8988T (cell line): ENCODE data around the gene RAD51B.

ENCODE experiments used
- DNase-seq: peaks from one replicate; pipeline ENCODE4 v3.0.0; 2011

Gene RAD51B

DNA sequence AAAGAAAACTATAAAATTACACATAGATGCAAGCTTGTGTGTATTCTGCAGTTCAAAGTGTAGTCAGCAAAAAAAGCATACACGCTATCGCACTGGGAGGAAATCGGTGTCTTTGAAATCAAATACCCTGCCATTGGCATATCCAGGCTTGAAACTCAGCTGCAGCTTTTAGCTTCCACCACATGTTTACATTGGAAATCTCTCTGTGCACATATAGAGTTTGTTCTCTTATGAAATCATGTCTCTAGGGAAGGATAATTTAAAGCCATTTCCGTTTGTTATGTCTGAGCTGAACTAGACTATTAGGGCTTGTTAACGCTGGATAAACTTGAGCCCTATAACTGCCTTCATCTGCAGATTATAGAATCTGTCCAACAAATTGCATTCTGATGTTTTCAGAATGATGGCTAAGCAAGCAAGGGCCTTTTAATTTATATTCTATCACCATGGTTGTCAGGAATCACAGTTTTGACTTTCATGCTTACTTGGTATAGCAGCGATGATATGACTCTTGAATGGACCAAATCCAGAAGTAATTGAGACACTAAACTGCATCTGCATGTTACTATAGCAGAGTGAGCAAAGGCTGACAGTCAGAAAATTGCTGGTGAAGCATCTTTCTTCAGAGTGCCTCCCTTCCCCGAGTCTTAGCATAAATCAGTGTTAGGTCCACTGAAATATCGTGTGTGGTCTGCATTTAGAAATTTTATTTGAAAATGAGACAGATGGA, 530.5 kb downstream of the RAD51B start:
- no peak for DNase-seq

DNA sequence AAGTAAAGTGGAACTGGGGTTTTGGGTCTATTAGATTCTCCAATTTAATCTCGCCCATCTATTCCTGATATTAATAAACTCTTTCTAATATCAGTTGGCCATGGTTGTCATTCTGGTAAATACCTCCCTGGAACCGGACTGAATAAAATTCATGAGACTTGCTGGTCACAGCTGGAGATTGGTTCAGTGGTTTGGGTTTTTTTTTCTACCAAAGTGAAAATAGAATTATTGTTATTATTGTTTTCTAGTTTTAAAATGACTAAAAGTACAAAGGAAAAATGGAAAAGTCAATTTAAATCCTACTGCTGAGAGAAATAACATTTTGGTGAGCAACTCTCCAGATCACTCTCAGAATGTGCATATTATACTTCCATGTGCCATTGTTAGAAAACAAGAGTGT, 535.8 kb downstream of the RAD51B start:
- DNase-seq = no peak

DNA sequence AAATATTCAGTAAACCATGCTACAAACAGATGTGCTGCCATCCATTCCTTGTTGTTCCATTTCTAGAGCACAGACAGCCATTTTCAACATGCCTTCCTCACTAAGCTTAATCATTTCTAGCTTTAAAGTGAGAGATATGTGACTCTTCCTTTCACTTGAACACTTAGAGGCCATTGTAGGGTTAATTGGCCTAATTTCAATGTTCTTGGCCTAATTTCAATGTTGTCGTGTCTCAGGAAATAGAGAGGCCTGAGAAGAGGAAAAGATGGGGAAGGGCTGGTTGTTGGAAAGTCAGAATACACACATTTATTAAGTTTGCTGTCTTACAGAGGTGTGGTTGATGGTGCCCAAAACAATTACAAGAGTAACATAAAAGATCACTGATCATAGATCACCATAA, 538.2 kb downstream of the RAD51B start:
- no peak for DNase-seq

DNA sequence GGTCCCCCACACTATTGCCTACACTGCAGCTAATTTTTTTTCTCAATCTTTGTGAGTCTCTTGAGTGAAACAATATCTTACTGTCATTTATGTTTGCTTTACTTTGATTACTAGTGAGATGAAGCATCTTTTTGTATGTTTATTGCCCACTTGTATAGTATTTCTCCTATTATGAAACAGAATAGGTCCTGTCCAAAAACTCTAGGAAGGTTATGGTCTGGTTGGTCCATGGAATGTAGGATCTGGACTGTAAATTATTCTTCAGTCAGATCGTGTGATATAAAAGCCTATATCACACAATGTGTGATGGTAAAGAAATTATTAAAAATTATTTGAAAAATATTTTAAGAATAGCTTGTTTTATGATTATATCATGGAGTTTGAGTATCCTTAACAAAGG, 538.9 kb downstream of the RAD51B start:
- no peak for DNase-seq

DNA sequence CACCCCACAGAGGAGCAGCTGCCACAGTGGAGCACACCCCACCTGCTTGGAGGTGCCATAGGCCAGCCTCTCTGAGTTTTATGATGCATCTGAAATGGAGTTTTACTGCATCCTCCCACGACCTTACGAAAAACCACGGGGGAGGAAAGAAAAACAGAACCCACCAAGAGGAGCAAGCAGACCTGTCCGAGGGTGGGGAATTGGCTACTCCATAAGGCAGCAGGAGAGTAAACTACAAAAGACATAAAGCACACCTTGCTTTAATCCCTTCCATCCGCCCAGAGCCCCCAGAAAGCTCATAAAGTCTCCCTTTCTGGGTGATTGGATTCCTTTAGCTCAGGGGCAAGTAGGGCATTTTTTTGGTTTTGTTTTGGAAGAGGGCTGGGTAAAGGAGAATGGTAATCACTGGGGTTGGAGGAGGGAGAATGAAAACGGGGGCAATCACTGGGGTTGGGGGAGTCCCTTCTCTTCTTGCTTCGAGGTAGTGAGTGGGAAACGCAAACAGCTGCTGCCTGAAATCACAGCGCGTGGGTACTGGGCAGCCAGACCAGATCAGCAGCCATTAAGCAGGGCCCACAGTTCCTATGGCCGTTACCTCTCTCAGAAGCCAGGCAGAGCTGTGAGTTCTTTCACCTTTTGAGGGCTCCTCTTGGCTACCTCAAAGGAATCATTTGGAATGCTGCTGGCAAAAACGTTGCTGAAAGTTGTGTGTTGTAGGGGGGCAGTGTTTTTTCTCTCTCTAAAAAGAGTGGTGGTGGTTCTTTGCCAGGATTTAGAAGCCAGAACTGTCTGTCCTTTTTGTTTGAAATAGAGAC, 539.6 kb downstream of the RAD51B start:
- no peak for DNase-seq

DNA sequence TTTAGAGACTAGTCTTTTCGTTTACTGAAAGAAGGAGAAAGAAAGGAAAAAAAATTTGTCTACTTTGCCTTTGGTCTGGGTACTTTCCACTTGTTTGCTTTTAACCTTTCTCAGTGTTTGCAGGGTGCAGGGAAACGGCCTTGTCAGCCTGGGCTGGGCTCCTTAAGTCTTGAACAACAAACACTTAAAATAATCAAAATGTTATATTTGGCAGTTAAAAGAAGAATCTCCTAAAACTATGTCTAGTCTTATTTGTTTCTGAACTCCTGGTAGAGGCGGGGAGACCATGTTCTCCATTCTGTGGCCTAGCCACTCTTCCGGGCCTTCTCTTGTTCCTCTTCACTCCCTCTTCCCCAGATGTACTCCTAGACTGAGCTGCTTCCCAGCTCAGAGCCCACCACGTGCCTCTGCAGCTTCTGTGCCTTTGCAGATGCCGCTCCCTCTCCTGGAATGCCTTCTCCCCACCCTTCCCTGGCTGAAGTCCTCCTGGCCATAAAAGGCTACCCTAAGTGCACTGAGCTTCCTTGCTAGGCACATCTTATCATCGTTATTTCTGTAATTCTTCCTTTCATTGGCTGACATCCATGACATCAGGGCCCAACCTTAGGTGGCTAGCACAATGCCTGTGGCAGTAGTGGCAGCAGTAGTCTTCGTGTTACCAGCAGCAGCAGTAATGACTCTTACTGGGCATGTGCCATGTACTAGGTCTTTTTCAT, 540.4 kb downstream of the RAD51B start:
- DNase-seq = no peak

DNA sequence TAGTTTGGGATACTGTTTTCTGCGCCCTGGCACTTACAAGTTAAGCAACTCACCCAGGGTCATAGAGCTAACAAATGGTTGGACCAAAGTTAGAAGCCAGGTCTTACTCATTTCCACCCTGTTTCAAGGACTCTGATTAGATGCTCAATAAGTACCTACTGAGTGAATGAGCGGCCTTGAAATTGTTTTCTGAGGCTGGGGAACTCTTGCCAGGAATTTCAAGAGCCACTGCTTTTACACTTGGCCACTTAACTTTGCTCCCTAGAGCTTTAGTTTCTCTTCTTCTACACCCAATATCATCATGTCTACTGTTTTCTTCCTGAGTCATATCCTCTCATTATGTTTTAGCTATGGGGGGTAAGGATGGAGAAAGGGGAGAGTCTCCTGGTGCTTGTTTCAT, 541.7 kb downstream of the RAD51B start:
- DNase-seq = no peak

DNA sequence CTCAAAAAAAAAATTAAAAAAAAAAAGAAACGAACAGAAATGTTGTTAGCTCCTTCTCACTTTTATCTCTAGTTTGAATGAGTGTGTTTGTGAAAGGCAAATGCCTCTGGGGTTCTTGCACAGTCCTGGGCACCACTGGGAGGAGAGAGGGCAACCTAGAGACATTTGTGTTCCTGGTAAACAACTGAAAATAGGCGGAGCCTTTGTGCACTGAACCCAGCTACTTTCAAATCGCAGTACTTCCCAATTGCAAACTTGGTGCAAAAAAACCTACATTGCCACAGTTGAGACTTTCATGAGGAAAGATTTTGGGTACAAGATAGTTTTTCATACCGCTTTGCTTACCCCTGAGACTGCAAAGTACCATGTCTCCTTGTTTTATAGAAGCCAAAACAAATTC, 543.3 kb downstream of the RAD51B start:
- no peak for DNase-seq

DNA sequence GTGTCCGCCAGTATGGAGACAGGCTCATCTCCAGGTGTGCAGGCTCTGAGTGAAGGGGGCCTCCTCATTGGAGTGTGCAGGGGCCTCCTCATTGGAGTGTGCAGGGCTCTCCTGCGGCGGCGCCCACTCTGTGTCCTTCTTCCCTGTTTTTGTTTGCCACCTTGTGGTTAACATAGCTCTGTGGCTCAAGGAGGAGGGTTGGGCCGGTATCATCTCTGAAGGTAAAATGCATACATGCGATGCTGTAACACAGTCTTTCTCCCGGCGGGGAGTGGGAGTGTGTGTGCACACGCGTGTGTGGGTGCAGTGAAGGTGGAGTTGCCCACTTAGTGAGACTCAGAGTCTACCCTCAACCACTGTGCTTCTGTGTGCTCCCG, 543.9 kb downstream of the RAD51B start:
- no peak for DNase-seq

DNA sequence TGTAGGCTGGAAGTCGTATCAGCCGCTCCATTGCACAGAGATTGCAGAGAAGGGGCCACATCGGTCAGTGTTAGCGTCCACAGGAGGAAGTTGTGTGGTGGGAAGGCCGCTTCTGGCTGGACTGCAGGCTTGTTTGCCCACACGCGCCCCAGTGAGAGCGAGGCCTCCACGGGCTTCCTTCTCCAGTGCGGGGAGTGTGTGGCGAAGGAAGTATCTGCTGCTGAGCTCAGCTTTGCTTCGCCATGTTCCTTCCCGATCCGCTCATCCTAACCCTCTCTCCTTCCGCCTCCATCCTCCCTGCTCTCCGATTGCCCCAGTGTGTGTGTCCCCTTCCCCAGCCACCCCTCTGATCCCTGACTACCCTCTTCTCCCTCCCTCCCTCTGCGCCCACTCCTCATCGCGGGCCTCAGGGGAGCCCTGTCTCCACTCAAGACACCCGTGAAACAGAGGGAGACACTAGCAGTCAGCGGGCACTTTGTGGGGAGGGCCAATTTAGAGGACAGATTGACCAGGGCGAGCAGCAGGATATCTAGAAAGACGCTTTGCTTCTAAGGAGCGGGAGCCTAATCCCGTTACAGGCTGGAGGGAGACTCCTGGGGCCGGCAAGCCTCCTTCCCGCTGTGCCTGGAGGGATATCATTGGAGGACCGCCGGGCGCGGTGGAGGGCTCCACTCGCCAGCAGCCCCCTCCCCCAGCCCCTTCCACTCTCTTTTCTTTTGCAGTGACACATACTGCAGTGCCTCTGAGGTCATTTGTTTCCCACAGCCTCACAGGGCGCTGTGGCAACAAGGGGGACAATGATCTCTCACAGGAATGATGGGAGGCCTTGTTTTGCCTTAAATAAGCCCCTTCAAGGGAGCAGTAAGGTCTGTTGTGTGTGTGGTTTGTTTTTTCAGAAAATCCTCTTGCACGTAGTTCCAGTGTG, 544.5 kb downstream of the RAD51B start:
- no peak for DNase-seq

DNA sequence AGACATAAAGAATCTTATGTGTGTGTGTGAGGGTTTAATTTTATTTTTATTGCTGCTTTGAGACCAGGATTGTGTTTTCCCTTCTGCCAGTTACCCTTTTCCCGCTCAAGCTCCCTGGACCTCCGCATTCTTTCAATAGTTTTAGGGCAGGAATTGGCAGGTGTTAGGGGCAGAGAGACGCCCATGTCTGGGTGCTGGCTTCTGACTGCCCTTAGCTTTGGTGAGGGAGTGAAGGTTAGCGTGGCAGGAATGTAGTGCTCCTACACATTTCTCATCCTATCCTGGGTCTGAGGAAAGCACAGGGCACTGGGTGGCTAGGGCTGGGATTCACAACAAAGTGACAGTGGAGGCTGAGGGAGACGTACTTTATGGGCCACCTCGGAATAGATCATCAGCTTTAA, 545.2 kb downstream of the RAD51B start:
- DNase-seq = no peak

DNA sequence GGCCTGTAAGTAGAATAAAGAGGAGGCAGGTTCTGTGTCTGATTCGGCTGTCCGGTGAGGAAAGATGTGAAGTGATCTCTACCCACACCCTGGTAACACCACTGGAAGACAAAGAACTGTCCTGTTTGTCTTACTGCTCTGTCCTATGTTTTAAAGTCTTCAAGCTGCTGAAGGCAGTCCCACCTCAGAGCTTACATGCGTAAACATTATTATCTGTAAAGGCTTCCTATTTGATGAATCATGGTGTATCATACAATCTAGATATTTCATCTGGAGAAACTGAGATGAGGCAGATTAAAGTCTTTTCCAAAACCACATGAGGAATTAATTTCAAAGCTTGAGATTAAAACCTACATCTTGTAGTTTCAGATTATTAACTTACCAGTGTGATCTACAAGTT, 545.6 kb downstream of the RAD51B start:
- DNase-seq = no peak

DNA sequence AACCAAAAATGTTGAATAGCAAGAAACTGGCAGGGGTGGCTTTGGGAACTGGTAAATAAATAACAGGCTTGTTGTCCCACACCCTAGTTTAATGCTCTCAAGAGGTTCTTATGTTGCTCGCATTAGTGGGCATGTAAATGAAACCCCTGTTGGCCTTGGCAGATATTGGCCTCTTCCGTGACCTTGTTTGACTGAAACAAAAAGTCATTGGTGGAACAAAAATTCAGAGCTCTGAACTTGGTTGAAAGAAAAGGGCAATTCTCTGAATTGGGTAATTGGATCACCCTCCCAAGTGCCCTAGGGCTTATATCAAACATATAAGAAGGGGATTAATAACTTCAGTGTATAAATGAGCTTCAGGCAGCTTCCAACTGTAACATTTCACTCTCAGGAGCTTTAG, 547.1 kb downstream of the RAD51B start:
- no peak for DNase-seq

DNA sequence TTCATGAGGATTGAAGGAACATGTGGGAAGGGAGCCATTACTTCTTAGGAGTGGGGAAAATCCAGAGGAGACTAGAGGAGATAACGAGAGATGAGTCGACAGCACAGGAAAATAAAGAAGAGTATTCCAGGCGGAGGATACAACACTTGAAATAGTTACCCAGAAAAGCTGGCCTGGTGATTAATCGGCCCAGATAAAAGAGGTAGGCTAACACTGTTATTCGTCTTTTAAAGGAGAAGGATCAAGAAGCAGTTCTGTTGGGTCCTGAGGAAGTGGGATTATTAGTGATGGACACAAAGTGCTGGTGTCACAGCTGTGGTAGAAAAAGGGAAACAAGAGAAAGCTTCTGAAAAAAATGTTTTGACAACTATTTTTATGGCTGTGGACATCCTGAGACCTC, 548.0 kb downstream of the RAD51B start:
- DNase-seq = no peak

DNA sequence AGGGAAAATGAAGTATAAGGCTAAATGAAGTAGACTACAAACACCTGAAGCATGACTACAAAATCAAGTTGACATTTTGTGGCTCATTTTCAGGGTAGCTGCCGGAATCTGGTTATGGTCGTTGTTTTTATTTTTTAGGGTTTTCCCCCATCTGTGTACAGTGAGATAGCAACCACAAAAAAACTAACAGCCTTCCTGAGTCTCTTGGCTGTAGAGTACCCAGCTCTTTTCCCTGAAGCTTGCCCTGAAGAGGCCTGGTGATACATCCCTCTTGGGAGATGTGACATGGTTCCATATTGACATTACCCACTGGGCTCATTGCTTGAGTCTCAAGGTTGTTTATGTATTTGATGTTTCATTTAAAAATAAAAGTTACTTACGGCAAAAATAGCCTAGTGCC, 549.3 kb downstream of the RAD51B start:
- DNase-seq = no peak

DNA sequence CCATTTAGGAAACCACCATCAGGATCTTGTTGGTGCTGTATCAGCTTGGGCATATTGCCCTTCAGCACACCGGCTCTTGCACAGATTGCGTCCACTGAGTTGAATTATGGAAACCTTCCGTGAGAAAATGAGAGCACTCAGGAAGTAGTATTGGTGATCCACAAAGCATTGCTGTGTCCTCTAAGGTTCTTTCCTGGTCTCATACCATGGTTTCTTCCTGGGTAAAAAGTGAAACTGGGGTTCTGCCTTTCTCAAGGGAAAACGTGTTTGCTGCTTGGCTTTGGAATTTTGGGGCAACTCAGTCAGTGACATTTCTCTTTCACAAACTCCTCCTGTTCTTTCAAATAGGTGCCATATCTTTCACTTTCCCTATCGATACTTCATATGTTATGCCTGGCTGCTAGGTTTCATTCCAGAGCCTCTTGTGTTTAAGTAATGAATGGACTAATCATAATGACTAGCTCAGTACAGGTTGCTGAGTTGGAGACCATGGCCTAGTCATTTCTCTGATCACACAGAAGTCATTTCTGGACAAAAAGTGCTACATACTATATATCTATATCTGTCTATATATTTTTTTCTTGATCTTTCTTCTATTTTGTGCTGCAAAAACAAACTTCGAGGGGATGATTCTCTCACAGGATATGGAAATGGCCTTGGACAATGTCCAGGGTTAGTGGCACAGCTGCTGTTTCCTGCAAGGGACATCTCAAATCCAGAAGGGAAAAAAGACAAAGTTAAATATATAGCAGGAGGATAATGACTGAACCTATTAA, 549.9 kb downstream of the RAD51B start:
- no peak for DNase-seq

DNA sequence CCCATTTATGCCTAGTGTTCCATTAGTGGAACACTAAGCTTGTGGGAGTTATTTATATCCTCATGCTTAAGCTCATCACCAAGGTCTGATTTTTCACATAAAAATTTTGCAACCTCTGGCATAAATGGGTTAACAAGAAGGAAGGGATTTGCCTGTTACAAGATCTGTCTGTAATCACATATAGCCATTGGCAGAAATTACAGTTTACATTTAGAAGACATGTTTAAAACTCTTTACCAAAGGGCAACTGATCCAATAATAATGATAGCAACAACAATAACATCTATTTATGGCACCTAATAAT, 550.4 kb downstream of the RAD51B start:
- no peak for DNase-seq

DNA sequence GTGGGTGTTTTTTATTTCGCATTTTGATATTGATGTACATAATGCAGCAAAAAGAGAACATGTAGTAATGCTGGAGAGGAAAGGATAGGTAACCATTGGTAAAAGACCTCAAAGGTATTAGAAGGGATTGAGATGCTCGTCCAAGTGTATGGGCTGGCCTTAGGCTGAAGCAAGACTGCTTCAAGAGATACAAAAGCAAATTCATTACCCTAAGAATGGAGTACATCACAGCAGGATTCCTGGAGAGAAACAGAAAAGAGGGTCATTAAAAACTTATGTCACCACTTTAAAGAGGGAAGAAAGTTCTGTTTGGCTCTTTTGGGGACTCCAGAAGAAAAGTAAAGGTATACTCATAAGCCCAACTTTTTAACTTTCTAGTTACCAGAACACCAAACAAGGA, 552.8 kb downstream of the RAD51B start:
- no peak for DNase-seq

DNA sequence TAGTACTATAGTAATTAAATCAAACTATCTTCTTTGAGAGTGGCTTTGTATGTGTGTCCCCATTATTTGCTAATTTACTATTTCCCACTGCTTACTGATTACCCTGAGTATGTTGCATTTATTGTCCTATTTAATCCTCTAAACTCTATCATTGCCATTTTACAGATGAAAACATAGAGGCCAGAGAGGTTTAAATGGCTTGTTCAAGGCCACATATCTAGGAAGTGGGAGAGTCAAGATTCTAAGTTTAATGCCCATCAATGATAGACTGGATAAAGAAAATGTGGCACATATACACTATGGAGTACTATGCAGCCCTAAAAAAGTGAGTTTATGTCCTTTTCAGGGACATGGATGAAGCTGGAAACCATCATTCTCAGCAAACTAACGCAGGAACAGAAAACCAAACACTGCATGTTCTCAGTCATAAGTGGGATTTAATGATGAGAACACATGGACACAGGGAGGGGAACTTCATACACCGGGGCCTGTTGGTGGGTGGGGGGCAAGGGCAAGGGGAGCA, 553.6 kb downstream of the RAD51B start:
- DNase-seq = no peak

DNA sequence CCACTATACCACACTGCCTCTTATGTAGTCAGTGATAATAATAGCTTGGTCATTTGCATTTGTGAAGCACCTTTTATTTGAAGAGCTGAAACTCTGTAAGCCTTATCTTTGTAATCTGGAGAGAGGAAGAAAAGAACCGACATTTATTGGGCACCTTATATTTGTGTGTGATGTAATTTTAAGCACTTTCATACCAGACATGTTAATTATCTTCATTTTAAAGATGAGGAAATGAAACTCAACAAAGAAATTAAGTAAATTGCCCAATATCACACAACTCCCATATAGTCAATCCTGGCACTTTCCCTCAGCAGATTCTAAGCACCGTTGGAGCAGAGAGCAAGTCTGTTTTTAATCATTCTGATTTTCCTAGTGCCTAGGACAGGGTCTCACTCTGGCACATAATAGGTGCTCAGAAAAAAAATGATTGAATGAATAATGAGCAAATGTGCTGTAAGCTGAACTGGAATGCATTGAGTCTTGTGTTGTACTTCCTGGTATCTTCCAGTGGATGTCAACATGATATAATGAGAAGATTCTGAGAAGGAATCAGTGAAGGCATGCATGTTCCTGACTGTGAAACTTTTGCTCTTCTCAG, 554.4 kb downstream of the RAD51B start:
- DNase-seq = no peak

DNA sequence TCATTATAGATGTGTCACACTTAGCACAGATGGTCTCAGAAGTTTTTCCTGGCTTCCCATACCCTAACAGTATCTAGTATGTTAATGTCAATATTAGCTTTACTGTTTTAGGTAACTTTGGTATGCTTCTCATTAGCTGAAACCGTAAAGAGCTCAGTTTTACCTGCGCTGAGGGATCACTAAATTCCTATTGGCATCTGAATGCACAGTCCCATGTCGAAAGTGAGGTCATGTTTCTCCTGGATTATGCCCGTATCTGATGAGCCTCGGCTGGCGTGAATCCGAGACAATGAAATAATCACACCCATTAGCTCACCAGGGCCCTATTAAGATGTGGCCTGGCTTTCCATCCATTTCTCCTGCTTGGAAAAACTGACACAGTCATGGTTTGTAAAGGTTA, 555.1 kb downstream of the RAD51B start:
- DNase-seq = no peak

DNA sequence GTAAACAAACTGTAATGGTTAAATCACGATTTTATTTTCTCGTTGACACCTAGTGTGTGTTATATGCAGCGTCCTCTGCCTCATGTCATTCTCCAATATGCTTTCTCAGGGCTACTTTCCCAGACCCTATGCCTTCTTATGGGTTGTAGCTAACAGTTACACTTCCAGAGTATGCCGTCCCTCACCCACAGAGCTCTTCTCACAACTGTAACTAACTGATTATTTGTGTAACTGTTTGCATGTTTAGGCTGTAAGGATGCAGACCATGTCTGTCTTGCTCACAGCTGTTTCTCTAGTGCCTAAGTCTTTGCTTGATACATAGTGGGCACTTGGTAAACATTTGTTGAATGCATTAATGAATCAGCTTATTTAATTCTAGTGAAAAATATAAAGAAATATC, 555.8 kb downstream of the RAD51B start:
- no peak for DNase-seq
